ENCODE measurements around the gene RAB4B.
"Not testable (repeated sequence)": the region's sequence is repeated elsewhere in the genome, so short reads cannot be mapped to it uniquely, and the experiment has no call there.

RAB4B gene

DNA sequence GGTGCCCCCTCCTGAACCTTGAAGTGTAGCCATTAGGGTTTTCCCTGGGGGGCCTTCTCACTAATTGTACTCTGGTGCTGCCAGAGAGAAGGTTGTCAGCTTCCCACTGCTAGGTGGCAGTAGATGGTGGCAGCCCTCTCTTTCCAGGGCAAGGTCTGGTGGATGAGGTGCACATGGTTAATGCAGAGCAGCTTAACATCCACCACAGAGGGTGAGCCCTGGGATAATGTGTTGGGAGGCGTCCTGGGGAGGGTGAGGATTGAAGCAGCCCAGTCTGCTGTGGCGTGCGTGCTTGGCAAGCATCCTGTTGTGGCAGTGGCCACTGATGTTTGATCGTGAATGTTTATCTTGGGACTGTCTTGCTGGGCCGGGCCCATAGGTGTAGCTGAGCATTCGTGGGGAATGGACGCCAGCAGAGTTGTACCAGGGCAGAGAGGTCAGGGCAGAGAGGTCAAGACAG lies 26.8 kb downstream of the RAB4B start:
- no peak for DNase-seq

DNA sequence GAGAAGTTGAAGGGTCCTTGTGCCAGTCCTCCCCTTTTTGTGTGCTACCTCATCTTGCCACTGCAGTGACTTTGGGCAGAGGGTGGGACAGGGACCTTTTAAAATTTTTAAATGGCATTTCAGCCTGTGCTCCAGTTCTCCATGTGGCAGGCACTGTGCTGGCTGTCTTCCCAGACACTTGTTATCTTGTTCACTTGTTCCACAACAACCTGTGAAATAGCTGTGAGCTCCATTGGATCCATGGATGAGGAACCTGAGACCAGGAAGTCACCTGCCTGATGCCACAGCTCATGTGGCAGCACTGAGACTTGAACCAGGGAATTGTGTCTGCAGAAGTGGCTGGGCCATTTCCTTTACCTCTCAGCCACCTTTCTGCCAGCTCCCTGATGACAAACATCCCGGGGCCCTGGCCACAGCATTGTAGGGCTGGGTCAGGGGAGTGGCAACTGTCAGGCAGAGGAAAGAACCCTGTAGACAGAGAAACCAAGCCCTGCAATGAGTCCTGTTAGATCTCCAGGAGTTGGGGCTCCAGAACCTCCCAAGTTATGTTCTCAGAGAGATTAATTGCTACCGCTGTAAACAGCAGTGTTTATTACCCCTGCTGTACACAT lies 27.3 kb downstream of the RAB4B start:
- no peak for DNase-seq

DNA sequence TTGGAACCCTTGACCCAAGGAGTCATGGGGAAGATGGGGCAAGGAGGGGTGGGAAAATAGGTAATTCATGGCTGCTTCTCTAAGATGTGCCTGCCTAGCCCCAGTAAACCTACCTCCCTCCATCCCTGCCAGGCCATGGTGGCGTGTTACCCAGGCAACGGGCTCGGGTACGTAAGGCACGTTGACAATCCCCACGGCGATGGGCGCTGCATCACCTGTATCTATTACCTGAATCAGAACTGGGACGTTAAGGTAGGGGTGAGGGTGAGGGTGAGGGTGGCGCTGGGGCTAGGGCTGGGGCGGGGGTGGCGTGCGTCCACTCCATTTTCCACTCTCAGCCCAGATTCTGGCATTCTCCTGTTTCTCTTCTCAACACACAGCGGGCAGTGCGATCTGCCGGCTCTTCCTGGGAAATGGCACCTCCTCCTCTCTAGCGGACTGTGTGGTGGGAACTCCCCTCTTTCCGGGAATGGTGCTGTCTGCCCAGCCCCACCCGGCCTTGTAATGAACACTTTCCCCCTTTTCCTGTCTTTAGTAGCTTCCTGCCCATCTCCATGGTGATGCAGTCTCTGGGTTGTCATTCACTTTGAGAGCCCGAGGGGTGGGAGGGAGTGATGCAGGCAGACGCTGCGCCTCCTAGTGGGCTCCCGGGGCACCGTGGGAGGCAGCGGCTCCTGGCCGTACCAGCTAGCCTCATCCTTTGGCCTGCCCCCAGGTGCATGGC lies 28.5 kb downstream of the RAB4B start:
- peak; percentile 95 for DNase-seq

DNA sequence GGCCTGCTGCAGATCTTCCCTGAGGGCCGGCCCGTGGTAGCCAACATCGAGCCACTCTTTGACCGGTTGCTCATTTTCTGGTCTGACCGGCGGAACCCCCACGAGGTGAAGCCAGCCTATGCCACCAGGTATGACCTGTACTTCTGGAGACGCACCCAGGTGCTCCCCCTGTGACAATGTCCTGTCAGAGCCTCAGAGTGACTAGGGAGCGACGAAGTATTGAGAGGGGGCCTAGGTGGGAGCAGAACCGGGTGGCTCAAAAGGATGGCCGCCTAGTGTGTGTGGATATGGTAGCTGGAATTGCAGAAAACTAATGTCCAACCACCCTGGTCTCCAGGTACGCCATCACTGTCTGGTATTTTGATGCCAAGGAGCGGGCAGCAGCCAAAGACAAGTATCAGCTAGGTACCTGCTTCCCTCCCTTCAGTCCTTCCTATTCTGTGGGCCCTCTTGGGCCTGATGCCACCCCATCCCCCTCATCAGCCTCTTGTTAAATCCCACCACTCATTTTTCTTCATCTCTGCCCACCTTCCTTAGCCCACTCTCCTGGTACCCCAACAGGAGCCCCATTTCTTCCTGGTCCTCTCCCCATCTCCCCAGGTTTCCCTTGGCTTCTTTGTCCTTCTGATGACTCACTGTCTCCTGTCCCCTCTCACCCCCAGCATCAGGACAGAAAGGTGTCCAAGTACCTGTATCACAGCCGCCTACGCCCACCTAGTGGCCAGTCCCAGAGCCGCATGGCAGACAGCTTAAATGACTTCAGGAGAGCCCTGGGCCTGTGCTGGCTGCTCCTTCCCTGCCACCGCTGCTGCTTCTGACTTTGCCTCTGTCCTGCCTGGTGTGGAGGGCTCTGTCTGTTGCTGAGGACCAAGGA lies 29.3 kb downstream of the RAB4B start:
- no peak for DNase-seq

DNA sequence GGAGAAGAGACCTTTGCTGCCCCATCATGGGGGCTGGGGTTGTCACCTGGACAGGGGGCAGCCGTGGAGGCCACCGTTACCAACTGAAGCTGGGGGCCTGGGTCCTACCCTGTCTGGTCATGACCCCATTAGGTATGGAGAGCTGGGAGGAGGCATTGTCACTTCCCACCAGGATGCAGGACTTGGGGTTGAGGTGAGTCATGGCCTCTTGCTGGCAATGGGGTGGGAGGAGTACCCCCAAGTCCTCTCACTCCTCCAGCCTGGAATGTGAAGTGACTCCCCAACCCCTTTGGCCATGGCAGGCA lies 29.9 kb downstream of the RAB4B start:
- no peak for DNase-seq

DNA sequence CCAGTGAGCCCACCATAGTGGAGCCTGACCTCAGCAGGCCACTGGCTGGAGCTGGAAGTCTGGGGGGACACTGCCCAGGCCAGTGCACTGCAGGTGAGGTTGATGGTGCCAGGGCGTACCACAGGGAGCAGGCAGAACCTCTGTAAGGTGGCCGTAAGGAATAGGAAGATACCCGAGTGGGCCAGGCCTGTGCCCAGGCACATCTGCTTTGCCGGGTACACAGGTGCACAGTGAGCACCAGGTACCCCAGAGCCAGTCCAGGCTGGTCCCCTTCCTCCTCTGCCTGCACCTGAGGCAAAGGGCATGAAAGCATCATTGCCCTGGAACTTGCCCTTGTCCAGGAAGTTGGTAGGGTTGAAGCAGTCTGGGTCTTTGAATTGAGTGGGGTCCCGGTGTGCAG lies 30.4 kb downstream of the RAB4B start:
- no peak for DNase-seq

DNA sequence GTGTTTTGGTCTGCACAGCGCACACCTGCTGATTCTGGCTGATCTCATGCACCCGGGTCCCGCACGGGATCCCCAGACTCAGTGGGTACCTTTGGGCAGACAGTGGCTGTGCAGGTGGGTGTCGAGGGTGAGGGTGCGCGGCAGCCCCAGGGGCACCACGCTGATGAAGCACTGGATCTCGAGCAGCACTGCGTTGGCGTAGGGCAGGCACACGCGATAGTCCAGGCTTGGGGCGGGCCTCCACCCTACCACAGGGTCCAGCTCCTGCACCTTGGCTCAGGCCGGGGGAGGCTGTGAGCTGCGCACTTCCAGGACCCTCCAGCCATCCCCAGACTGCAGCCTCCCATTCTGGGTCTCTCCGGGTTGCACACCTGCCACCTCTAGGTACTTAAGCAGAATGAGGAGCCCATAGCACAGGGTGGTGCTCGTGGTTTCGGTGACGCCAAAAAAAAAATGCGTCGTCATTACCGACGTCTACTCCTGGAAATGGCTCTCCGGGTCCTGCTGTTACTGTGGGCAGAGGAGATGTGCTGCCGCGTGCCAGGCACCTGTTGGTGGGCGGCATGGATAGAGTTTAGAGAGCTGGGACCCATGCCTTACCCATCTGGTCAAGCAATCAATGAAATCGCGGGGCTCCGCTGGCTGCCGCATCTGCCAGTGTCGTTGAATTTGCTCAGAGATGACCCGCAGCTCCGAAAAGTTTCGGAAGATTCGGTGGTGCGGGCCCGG lies 31.5 kb downstream of the RAB4B start:
- DNase-seq = no peak

DNA sequence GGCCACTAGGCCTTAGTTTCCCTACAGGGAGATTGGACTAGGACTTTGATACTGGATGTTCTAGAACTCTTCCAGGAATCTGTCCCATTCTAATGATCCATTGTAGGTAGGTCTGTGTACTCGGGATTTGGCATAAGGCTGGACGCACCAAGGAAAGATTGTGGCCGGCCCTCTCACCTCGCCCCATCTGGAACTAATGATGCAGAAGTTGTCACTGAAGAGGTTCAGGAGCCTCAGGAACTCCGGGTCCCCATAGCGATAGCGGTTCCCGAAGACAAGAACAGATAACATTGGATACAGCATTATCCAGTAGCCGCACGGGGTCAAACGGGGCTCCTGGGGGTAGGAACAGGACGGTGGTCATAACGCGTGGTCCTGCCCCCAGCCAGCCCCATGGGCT lies 32.1 kb downstream of the RAB4B start:
- DNase-seq = no peak

DNA sequence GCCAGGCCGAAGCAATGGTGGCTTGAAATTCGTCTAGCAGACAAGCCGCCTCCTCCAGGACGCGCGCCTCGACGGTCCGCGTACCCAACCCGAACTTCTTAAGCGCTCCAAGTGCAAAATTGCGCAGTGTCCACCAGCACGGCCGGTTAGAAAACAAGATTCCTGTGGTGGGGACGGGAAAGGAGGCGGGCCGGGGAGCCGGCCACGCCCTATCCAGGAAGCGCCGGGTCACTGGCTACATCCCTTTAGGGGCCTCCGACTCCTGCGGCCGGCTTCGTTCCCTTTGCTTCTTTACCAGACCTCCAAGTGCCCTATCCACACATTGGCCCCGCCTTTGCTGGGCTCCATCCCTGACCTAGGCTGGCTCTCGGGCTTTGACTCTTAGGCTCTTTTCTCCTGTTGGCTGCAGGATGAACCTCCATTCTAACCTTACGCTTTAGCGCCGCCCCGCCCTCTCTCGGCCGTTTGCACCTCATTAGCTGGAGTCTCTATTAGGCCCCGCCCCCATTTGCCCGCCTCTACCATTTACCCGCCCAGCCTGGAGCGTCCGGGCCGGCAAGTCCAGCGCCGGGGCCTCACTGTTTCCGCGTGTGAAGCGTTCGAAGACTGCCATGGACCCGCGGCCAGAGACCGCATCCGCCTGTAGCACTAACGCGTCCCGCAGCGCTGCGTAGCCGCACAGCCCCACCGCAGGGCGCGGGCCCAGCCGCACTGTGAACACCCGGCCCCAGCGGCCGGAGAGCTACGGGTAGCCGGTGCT lies 32.8 kb downstream of the RAB4B start:
- peak; percentile 65 for DNase-seq

DNA sequence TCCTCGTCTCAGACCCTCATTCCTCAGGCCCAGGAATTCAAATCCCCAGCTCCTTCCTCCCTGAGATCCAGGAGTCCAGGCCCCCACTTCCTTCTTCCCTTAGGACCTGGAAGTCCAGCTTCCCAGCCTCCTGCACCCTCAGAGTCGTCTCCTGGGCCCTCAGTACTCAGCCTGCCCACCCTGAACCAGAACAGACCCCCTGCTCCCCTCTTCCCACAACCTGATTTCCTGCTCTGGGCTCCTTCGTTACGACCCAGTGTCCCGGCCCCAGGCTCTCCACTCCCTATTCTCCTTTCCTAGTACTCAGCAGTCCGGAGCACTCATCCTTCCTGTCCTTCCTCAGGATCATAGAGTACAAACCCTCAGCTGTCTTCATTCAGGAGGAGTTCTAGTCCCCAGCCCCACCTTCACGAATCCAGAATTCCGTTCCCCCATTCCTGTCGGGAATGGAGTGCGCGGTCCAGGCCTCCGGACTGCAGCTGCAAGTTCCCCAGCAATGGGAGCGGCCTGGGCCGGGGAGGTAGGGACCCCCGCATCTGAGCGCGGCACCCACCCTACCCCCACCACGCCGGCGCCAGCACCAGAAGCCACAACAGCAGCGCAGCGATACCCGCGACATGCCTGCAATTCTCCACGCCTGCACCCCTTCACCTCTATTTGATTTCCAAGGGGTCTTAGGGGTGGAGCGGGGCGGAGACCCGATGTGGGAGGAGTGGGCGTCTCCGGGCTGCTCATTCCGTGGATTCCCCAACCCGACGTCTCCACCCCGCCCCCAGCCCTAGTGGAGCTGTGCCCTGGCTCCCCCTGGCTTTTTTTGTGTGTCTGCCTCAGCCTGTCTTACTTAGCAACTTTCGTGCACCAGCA lies 33.7 kb downstream of the RAB4B start:
- DNase-seq = no peak

DNA sequence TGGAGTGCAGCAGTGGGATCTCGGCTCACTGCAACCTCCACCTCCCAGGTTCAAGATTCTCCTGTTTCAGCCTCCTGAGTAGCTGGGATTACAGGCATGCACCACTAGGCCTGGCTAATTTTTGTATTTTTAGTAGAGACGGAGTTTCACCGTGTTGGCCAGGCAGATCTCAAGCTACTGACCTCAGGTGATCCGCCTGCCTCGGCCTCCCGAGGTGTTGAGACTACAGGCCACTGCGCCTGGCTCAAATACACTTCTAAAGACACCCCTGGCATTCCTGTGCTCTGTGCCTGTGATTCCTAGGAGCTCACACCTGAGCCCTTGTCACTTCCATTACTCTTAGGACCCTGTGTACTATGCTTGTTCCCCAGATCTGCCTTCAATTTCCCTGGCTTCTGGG lies 34.5 kb downstream of the RAB4B start:
- not testable (repeated sequence) for DNase-seq

DNA sequence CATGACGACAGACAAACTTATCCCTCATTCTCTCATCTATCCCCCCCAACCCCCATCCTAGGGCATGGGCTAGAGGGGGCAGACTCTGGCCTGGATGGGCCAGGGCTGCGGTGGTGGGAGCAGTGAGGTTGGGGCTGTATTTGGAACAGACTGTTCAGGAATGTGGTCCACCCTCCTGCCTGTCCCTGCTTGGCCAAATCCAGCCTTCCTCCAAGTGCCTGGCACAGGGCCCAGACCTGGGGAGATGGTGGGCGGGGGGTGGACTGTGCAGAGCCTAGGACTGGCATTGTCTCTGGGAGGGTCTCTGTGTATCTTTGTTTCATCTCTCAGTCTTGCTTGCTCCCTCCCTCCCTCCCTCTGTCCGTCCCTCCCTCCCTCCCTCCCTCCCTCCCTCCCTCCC lies 35.1 kb downstream of the RAB4B start:
- no peak for DNase-seq

DNA sequence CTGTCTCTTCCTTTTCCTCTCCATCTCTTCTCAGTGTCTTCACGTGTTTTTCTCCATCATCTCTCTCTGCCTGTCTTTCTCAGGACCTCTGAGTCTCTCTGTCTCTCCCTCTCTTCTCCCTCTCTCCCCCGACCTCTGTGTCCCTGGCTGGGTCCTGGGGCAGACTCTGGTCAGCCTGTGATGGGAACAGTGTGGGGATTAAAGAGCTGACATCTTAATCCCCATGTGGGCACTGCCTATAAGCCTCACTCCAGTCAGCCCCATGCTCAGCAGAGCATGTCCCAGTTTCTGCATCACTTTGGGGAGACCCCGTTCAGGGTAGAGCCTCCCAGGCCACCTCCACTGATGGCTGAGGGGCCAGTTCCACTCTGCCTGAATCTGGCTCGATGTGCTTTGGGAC lies 37.2 kb downstream of the RAB4B start:
- no peak for DNase-seq

DNA sequence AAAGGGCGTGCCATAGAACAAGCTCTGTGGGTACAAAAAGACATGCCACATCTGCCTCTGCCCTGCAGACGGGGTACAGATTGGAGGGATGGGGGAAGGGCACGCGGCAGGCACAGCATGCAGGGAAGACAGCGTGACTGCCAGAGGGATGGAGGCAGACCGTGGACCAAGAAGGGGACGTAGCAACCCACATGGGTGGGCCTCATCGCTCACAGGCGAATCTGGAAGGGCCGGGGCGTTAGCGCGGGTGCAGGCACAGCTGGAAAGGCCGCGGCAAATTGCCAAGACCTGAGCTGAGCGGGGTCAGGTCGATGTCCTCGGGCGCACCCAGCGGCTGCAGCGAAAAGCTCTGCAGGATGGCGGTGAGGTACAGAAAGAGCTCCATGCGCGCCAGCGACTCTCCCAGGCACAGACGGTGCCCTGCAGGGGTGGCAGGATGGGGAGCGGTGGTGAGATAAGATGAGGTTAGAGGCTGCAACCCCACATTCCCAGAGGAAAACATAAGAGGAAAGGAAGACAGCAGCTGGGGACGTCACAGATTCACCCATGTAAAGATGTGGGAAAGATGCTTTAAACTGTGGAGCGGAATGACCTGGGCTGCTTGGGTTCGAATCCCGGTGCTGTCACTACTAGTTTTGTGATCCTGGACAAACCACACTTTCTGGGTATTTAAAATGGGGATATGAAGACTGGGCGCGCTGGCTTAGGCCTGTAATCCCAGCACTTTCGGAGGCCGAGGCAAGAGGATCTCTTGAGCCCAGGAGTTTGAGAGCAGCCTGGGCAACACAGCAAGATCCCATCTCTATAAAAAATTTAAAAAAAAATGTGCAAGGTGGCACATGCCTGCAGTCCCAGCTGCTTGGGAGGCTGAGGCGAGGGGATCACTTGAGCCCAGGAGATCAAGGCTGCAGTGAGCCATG lies 40.7 kb downstream of the RAB4B start:
- DNase-seq = peak; percentile 70

DNA sequence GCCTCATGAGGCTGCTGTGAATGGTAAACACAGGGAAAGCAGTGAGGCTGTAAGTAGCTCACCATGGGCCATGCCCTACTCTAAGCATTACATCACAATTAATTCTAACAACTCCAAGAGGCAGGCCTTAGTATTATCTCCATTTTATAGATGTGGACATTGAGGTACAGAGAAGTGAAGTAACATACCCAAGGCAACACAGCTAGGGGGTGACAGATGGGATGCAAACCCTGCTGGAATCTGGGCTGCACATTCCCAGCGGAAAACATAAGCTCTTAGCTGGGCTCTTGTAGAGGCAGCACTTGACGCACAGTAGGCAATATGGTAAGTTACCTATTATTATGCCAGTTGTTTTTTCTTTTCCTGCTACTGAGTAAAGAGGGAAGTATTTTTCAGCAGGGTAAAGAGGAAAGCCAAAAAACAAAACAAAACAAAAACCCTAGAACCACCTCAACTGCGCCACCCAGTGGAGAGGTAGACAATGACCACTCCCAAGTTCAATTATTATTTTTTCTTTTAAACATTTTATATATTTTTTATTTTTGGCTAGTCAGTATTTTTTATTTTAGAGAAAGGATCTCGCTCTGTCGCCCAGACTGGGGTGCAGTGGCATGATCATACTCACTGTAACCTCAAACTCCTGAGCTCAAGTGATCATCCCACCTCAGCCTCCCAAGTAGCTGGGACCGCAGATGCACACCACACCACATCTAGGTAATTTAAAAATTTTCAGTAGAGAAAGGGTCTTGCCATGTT lies 41.6 kb downstream of the RAB4B start:
- DNase-seq = peak; percentile 56

DNA sequence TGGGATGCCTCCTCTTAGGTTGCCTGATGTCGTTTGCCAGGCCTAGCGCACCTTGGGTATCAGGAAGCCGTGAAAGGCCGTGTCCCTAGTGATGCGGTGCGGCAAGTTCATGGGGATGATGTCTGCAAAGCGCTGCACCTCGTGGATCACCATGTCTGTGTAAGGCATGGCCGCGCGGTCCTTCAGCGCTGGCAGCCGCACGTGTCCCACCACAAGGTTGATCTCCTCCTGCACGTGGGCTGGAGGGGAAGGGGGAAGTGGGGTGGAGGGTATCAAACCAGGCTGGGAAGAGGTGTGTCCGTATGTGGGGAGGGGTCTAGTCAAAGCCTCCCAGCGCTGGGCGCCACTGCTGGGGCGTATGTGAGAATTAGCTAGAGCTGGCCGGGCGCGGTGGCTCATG lies 44.1 kb downstream of the RAB4B start:
- DNase-seq = no peak

DNA sequence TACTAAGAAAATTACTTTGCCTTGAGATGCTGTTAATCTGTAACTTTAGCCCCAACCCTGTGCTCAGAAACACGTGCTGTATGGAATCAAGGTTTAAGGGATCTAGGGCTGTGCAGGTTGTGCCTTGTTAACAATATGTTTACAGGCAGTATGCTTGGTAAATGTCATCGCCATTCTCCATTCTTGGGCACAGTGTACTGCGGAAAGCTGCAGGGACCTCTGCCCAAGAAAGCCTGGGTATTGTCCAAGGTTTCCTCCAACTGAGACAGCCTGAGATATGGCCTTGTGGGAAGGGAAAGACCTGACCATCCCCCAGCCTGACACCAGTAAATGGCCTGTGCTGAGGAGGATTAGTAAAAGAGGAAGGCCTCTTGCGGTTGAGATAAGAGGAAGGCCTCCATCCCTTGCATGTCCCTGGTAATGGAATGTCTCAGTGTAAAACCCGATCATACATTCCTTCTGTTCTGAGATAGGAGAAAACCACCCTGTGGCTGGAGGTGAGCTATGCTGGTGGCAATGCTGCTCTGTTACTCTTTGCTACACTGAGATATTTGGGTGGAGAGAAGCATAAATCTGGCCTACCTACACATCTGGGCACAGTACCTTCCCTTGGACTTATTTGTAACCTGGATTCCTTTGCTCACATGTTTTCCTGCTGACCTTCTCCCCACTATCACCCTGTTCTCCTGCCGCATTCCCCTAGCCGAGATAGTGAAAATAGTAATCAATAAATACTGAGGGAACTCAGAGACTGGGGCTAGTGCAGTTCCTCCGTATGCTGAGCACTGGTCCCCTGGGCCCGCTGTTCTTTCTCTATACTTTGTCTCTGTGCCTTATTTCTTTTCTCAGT lies 44.9 kb downstream of the RAB4B start:
- peak; percentile 74 for DNase-seq

DNA sequence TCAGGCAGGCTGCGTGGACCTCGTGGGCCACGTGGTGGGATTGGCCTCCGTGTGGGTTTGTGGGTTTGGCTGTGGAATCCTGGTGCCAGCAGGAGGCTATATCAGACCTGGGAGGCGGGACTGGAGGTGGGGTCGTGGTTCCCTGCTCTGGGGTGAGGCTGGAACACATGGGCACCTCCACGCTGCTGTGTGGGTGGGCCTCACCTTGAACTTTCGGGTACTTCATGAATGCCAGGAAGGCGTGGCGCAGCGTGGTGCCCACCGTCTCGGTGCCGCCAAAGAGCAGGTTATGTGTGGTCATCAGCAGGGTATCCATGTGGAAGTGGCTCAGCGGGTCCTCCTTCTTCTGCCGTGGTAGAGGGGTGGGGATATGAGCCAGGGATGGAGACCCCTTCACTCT lies 46.9 kb downstream of the RAB4B start:
- DNase-seq = not testable (repeated sequence)

All from suppressor macrophage treated with lipopolysaccharide for 4 hours (primary cell).